IMR-90 (cell line): ENCODE data around the gene MRAP2. TPM values are rescaled to one million over a fixed set of nuclear protein-coding genes. Genes with fewer than 3 reads are reported as not detected.

Source experiments
- ATAC-seq: fragments of 200-7000 bp; cut with Tn5 transposase; 2 replicates; pipeline ENCODE4 v1.9.1; 2020; ENCODE audit warnings: low read depth, mild to moderate bottlenecking, moderate library complexity
- BruUV-seq: library from RNA; stranded (reverse); fragments of 400-500 nt; replicated peaks from 2 replicates; lab custom pipeline; 2021; lab: Mats Ljungman, UMichigan
- CTCF ChIA-PET: fragments of 300-600 bp; formaldehyde crosslinking; extraction: SDS; loops from one replicate; lab custom pipeline; 2021; ENCODE audit warnings: antibody characterized with exemption; lab: Yijun Ruan, JAX
- POLR2A ChIA-PET: fragments of 300-600 bp; sonication (Branson Sonifier 250); formaldehyde crosslinking; loops from one replicate; lab custom pipeline; 2022; ENCODE audit warnings: antibody characterized with exemption; ENCODE audit not compliant: unreplicated experiment; lab: Charles Lee
- DNase-seq: peaks from one replicate; pipeline ENCODE4 v3.0.0; 2013
- H2AFZ ChIP-seq: replicated peaks from 2 replicates; pipeline ENCODE3; 2013; ENCODE audit warnings: low read length, mild to moderate bottlenecking; ENCODE audit not compliant: poor library complexity
- H2AK5ac ChIP-seq: 2 replicates; pipeline ENCODE4 v1.6.1; 2013; ENCODE audit warnings: low read depth, low read length, inconsistent platforms
- H2AK9ac ChIP-seq: replicated peaks from 2 replicates; pipeline ENCODE3; 2013; ENCODE audit warnings: mild to moderate bottlenecking, low read depth, low read length, moderate library complexity; ENCODE audit not compliant: poor library complexity
- H2BK120ac ChIP-seq: 2 replicates; pipeline ENCODE4 v1.6.1; 2013; ENCODE audit warnings: low read depth, low read length, inconsistent platforms
- H2BK15ac ChIP-seq: 3 replicates; pipeline ENCODE4 v1.6.1; 2013; ENCODE audit warnings: low read depth, low read length, inconsistent platforms
- H2BK20ac ChIP-seq: 2 replicates; pipeline ENCODE4 v1.6.1; 2013; ENCODE audit warnings: low read depth, mild to moderate bottlenecking, inconsistent platforms, low read length, moderate library complexity
- H2BK5ac ChIP-seq: 2 replicates; pipeline ENCODE4 v1.6.1; 2013; ENCODE audit warnings: mild to moderate bottlenecking, low read depth, low read length, inconsistent platforms; ENCODE audit not compliant: poor library complexity, severe bottlenecking
- H3K14ac ChIP-seq: replicated peaks from 2 replicates; pipeline ENCODE4 v1.6.1; 2013; ENCODE audit warnings: low read depth, low read length, inconsistent platforms
- H3K18ac ChIP-seq: 2 replicates; pipeline ENCODE4 v1.6.1; 2013; ENCODE audit warnings: low read depth, low read length, control low read depth
- H3K23ac ChIP-seq: 2 replicates; pipeline ENCODE4 v1.6.1; 2013; ENCODE audit warnings: low read depth, low read length, inconsistent platforms
- H3K27ac ChIP-seq: 2 replicates; pipeline ENCODE4 v1.5.1; 2013; ENCODE audit warnings: mild to moderate bottlenecking, control low read depth, low read length; ENCODE audit not compliant: insufficient read depth
- H3K27me3 ChIP-seq: 2 replicates; pipeline ENCODE4 v1.6.1; 2013; ENCODE audit warnings: low read length; ENCODE audit not compliant: control insufficient read depth, insufficient read depth
- H3K36me3 ChIP-seq: 2 replicates; pipeline ENCODE4 v1.6.1; 2013; ENCODE audit warnings: low read length, mixed read lengths; ENCODE audit not compliant: control insufficient read depth, insufficient read depth
- H3K4ac ChIP-seq: 2 replicates; pipeline ENCODE4 v1.6.1; 2013; ENCODE audit warnings: low read depth, low read length, inconsistent platforms
- H3K4me1 ChIP-seq: 2 replicates; pipeline ENCODE4 v1.6.1; 2013; ENCODE audit warnings: low read length, mixed read lengths; ENCODE audit not compliant: control insufficient read depth, insufficient read depth
- H3K4me2 ChIP-seq: 2 replicates; pipeline ENCODE4 v1.6.1; 2013; ENCODE audit warnings: low read depth, mild to moderate bottlenecking, control low read depth, low read length, moderate library complexity
- H3K4me3 ChIP-seq: 2 replicates; pipeline ENCODE4 v1.5.1; 2013; ENCODE audit warnings: low read depth, mild to moderate bottlenecking, control low read depth, low read length, moderate library complexity; ENCODE audit not compliant: insufficient read depth
- H3K56ac ChIP-seq: 2 replicates; pipeline ENCODE4 v1.6.1; 2013; ENCODE audit warnings: low read length, inconsistent platforms; ENCODE audit not compliant: insufficient read depth; ENCODE audit errors: extremely low read depth
- H3K79me1 ChIP-seq, 2 experiments: 2 replicates each; pipeline ENCODE4 v1.6.1; 2013; ENCODE audit warnings: low read length in 2 of 2, inconsistent platforms in 1 of 2, low read depth in 1 of 2
- H3K9ac ChIP-seq: 2 replicates; pipeline ENCODE4 v1.6.1; 2013; ENCODE audit warnings: low read depth, low read length, control low read depth
- H3K9me1 ChIP-seq: 2 replicates; pipeline ENCODE4 v1.6.1; 2013; ENCODE audit warnings: low read length, inconsistent platforms; ENCODE audit not compliant: insufficient read depth
- H3K9me3 ChIP-seq: 2 replicates; pipeline ENCODE4 v1.6.1; 2013; ENCODE audit warnings: low read length; ENCODE audit not compliant: control insufficient read depth, insufficient read depth
- H4K20me1 ChIP-seq: 2 replicates; pipeline ENCODE4 v1.6.1; 2013; ENCODE audit warnings: low read length, inconsistent platforms; ENCODE audit not compliant: insufficient read depth
- H4K5ac ChIP-seq: 2 replicates; pipeline ENCODE4 v1.6.1; 2013; ENCODE audit warnings: mild to moderate bottlenecking, low read depth, low read length, control low read depth
- H4K8ac ChIP-seq, 2 experiments: 2 replicates each; pipeline ENCODE4 v1.6.1; 2013; ENCODE audit warnings: low read depth in 2 of 2, low read length in 2 of 2, control low read depth in 1 of 2, inconsistent platforms in 1 of 2
- H4K91ac ChIP-seq: 2 replicates; pipeline ENCODE4 v1.6.1; 2013; ENCODE audit warnings: low read depth, low read length, inconsistent platforms; ENCODE audit not compliant: insufficient read depth
- MXI1 ChIP-seq: IDR thresholded peaks from 2 replicates; pipeline ENCODE4 v1.6.1; 2012; ENCODE audit warnings: low read depth, mild to moderate bottlenecking, low read length, moderate library complexity, borderline replicate concordance
- POLR2A ChIP-seq: IDR thresholded peaks from 2 replicates; pipeline ENCODE4 v1.6.1; 2012; ENCODE audit warnings: mild to moderate bottlenecking, low read depth, low read length
- RCOR1 ChIP-seq: IDR thresholded peaks from 2 replicates; pipeline ENCODE4 v1.6.1; 2012; ENCODE audit warnings: mild to moderate bottlenecking, low read length, improper control_type of control experiment; ENCODE audit not compliant: insufficient replicate concordance
- RFX5 ChIP-seq: IDR thresholded peaks from 2 replicates; pipeline ENCODE4 v1.8.0; 2012; ENCODE audit warnings: low read depth, mild to moderate bottlenecking, low read length, moderate library complexity
- WGBS, 2 experiments: methylation state at CpG; one replicate each; pipeline versions ENCODE4 v1.1.5 to v1.1.7; 2013; ENCODE audit warnings: missing lambda C conversion rate in 2 of 2; ENCODE audit not compliant: insufficient read length in 1 of 2; ENCODE audit errors: extremely low coverage in 2 of 2; 5-methylcytosine and 5-hydroxymethylcytosine counted together
- dilution Hi-C: fragments of 300-500 bp; cut with HindIII; formaldehyde crosslinking; loops from one replicate; pipeline ENCODE4 v1.14.3; 2018; ENCODE audit warnings: low sequenced_read_pairs; ENCODE audit not compliant: unreplicated experiment
- in situ Hi-C: fragments of 300-500 bp; cut with MboI; formaldehyde crosslinking; loops from 3 replicates; pipeline ENCODE4 v1.14.3; 2019; ENCODE audit warnings: low sequenced_read_pairs, inconsistent platforms, mixed read lengths
- intact Hi-C: fragments of 100-400 bp; cut with micrococcal nuclease; formaldehyde crosslinking; loops from 2 replicates; pipeline ENCODE4 v1.10.0; 2022
- polyA plus RNA-seq, 3 experiments: library from polyadenylated mRNA; depleted of rRNA; stranded (reverse); fragments of >200 nt; gene quantifications; 2 replicates each; pipeline ENCODE4 v1.2.3, GENCODE V29; 2012; ENCODE audit warnings: low replicate concordance in 1 of 3
- total RNA-seq: library from RNA; depleted of rRNA; stranded (reverse); fragments of >200 nt; gene quantifications from 2 replicates; pipeline ENCODE4 v1.2.3, GENCODE V29; 2012
- TF ChIP-seq, protein P1 (sequence below): fragments of 150-350 bp; IDR thresholded peaks from 2 replicates; pipeline ENCODE4 v1.6.1; 2017; ENCODE audit warnings: mild to moderate bottlenecking, antibody characterized with exemption, low read length, low read depth

Gene MRAP2
- total and polyA plus RNA-seq, 2 of the 4 experiments (the other 2 are of a cell fraction) = 0.03 TPM; not detected in 1

DNA sequence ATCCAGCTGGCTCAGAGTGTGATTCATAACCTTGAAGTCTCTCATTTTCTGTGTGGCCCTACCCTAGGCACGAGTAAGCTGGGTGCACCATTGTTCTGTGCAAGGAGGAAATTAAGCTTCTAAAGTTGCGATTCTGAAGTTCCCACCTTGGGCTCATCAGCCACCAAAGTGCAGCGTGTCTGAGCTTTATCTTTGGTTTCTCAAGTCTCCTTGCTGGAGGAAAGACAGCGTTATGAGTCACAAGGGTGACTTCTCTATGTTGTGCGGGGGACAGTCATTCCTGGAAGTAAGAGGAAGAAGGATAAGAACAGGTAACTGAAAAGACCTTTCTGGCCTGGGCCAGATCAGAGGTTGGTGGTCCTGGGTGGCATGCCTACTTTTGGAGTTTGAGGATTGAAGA, 16.8 kb downstream of the MRAP2 start:
- Histone ChIP-seq H3K23ac (no peak overlapping the region), H2AFZ (no peak overlapping the region), H3K9me3 (no peaks in the 10 kb centered on the region), H3K4ac (no peak overlapping the region), H3K9ac (no peak overlapping the region), H3K36me3 (no peaks in the 10 kb centered on the region), H2BK20ac (no peak overlapping the region), H2BK120ac (no peak overlapping the region), H4K91ac (no peak overlapping the region), H3K56ac (no peak overlapping the region), H3K18ac (no peak overlapping the region), H2AK5ac (no peak overlapping the region), H3K27ac (no peak overlapping the region), H4K8ac (no peak overlapping the region), H3K4me2 (no peak overlapping the region), H3K14ac (no peak overlapping the region), H3K27me3 (peaks cover 2% of the 10 kb centered on the region), H2BK5ac (no peak overlapping the region), H3K79me1 (no peaks in the 10 kb centered on the region), H2AK9ac (no peak overlapping the region), H3K9me1 (no peaks in the 10 kb centered on the region), H4K20me1 (no peaks in the 10 kb centered on the region), H3K4me3 (no peak overlapping the region), H3K4me1 (no peaks in the 10 kb centered on the region), H4K5ac (no peak overlapping the region), H2BK15ac (no peak overlapping the region)
- dilution Hi-C loops = no loop called here
- in situ Hi-C loops = no loop called here
- POLR2A ChIA-PET = no interaction called here
- no TSS peak for BruUV-seq
- intact Hi-C loops = no loop called here
- ATAC-seq = no peak
- no peak for DNase-seq
- 83% methylated on average over 2 of the region's 5 CpGs; no CpG with 5 or more reads in 1 of the 2 experiments for WGBS, 2 experiments
- no peak for TF ChIP-seq MXI1
- TF ChIP-seq, protein P1, sequence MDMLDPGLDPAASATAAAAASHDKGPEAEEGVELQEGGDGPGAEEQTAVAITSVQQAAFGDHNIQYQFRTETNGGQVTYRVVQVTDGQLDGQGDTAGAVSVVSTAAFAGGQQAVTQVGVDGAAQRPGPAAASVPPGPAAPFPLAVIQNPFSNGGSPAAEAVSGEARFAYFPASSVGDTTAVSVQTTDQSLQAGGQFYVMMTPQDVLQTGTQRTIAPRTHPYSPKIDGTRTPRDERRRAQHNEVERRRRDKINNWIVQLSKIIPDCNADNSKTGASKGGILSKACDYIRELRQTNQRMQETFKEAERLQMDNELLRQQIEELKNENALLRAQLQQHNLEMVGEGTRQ = no peak
- TF ChIP-seq RCOR1 = no peak
- TF ChIP-seq RFX5 = no peak
- no peak for TF ChIP-seq POLR2A
- CTCF ChIA-PET = no interaction called here
